NCI-H226 (cell line): ENCODE results near the gene UNC13C.

Experiments used
- DNase-seq: peaks from one replicate; pipeline ENCODE4 v3.0.0-alpha.2; 2015

Gene UNC13C

GRCh38 chr15:54576298-54576935, 598.2 kb downstream of the UNC13C start:
- DNase-seq, result no peak

GRCh38 chr15:54577476-54578250, 599.4 kb downstream of the UNC13C start:
- no peak for DNase-seq

- no peak for DNase-seq
Observed at GRCh38 chr15:54579855-54580254, 601.6 kb downstream of the UNC13C start.

- no peak for DNase-seq
Observed at GRCh38 chr15:54580643-54581042, 602.4 kb downstream of the UNC13C start.

- no peak for DNase-seq
Observed at GRCh38 chr15:54582863-54583643, 604.8 kb downstream of the UNC13C start.

- no peak for DNase-seq
Observed at GRCh38 chr15:54585063-54585462, 606.8 kb downstream of the UNC13C start.

- DNase-seq, result no peak
Observed at GRCh38 chr15:54594115-54594514, 615.9 kb downstream of the UNC13C start.

GRCh38 chr15:54599386-54599785, 621.1 kb downstream of the UNC13C start:
- no peak for DNase-seq

- no peak for DNase-seq
Observed at GRCh38 chr15:54605043-54605442, 626.8 kb downstream of the UNC13C start.

GRCh38 chr15:54605556-54605955, 627.3 kb downstream of the UNC13C start:
- no peak for DNase-seq

GRCh38 chr15:54608876-54609835, 630.9 kb downstream of the UNC13C start:
- no peak for DNase-seq

GRCh38 chr15:54618120-54618519, 639.9 kb downstream of the UNC13C start:
- no peak for DNase-seq

- no peak for DNase-seq
Observed at GRCh38 chr15:54619180-54619579, 640.9 kb downstream of the UNC13C start.

- DNase-seq, result no peak
Observed at GRCh38 chr15:54620916-54621315, 642.7 kb downstream of the UNC13C start.

- DNase-seq, result no peak
Observed at GRCh38 chr15:54636147-54636546, 657.9 kb downstream of the UNC13C start.

GRCh38 chr15:54638666-54639065, 660.4 kb downstream of the UNC13C start:
- DNase-seq, result no peak

GRCh38 chr15:54640873-54641272, 662.6 kb downstream of the UNC13C start:
- DNase-seq, result no peak

GRCh38 chr15:54644796-54645195, 666.6 kb downstream of the UNC13C start:
- DNase-seq, result no peak

GRCh38 chr15:54659646-54660045, 681.4 kb downstream of the UNC13C start:
- DNase-seq, result no peak

- DNase-seq, result no peak
Observed at GRCh38 chr15:54660356-54660755, 682.1 kb downstream of the UNC13C start.

GRCh38 chr15:54675241-54675640, 697.0 kb downstream of the UNC13C start:
- DNase-seq, result no peak

- no peak for DNase-seq
Observed at GRCh38 chr15:54681584-54681983, 703.3 kb downstream of the UNC13C start.
